ENCODE results near the gene CYP26B1.

The CYP26B1 gene

GRCh38 chr2:72082021-72082601 lies 65.6 kb downstream of the CYP26B1 start:
- DNase-seq (ENCODE audit: low spot score), result no peak

GRCh38 chr2:72081451-72081850 lies 66.2 kb downstream of the CYP26B1 start:
- DNase-seq (ENCODE audit: low spot score), result no peak

- DNase-seq (ENCODE audit: low spot score), result no peak
These were observed 67.1 kb downstream of the CYP26B1 start for GRCh38 chr2:72080286-72081145.

Data from globus pallidus (tissue), 1 donor.